Stimulated activated effector memory CD8-positive, alpha-beta T cell treated with anti-CD3 and anti-CD28 coated beads, Interleukin-12 subunit alpha, Interleukin-12 subunit beta, amount 100 ng/mL, for 72 hours (primary cell): Measurements from ENCODE around the gene UVSSA.
A peak's percentile ranks its signal among the peaks of the same experiment; 100 is the strongest.
"Not testable (repeated sequence)": the region's sequence is repeated elsewhere in the genome, so short reads cannot be mapped to it uniquely, and the experiment has no call there.

ENCODE experiments used
- ATAC-seq: fragments of 150-1000 bp; cut with Tn5 transposase; 2 replicates; pipeline ENCODE4 v1.10.0; 2021
- DNase-seq, 2 donors: peaks; one replicate each; pipeline ENCODE4 v3.0.0; 2021 to 2022; ENCODE audit warnings: low spot score in 2 of 2
- H3K27ac Mint-ChIP-seq: one replicate; pipeline ENCODE4 v1.8.0; 2022; ENCODE audit warnings: mild to moderate bottlenecking, mixed read lengths
- H3K36me3 Mint-ChIP-seq: one replicate; pipeline ENCODE4 v1.8.0; 2022; ENCODE audit warnings: mild to moderate bottlenecking, mixed read lengths
- H3K4me1 Mint-ChIP-seq: one replicate; pipeline ENCODE4 v1.8.0; 2022; ENCODE audit warnings: mixed read lengths
- H3K4me3 Mint-ChIP-seq: one replicate; pipeline ENCODE4 v1.8.0; 2022; ENCODE audit warnings: mild to moderate bottlenecking, mixed read lengths
- H3K9me3 Mint-ChIP-seq: one replicate; pipeline ENCODE4 v1.8.0; 2022; ENCODE audit warnings: mixed read lengths

UVSSA gene

GRCh38 chr4:1370321-1371124 is 23.5 kb downstream of the UVSSA start:
- ATAC-seq (no peak), DNase-seq (no peak)
- peak overlapping the region; percentile 30 for H3K27ac Mint-ChIP-seq
- H3K36me3 Mint-ChIP-seq, result peaks cover 6% of the 10 kb centered on the region
- H3K4me1 Mint-ChIP-seq, result peaks cover 5% of the 10 kb centered on the region
- H3K4me3 Mint-ChIP-seq, result no peak overlapping the region
- no peaks in the 10 kb centered on the region for H3K9me3 Mint-ChIP-seq

- no peaks in the 10 kb centered on the region for H3K9me3 Mint-ChIP-seq
- no peak for ATAC-seq
- peak overlapping the region; percentile 30 for H3K27ac Mint-ChIP-seq
- H3K4me1 Mint-ChIP-seq, result peaks cover 5% of the 10 kb centered on the region
- DNase-seq, result no peak
- peaks cover 6% of the 10 kb centered on the region for H3K36me3 Mint-ChIP-seq
- H3K4me3 Mint-ChIP-seq, result no peak overlapping the region
Observed at GRCh38 chr4:1371176-1372165, 24.5 kb downstream of the UVSSA start.

GRCh38 chr4:1372576-1372975 is 25.6 kb downstream of the UVSSA start:
- H3K4me3 Mint-ChIP-seq, result not testable (repeated sequence)

GRCh38 chr4:1373892-1374705 is 27.1 kb downstream of the UVSSA start:
- DNase-seq (no peak), ATAC-seq (no peak)
- no peaks in the 10 kb centered on the region for H3K9me3 Mint-ChIP-seq
- H3K36me3 Mint-ChIP-seq, result peaks cover 6% of the 10 kb centered on the region
- no peak overlapping the region for H3K4me3 Mint-ChIP-seq
- H3K4me1 Mint-ChIP-seq, result peaks cover 5% of the 10 kb centered on the region
- H3K27ac Mint-ChIP-seq, result no peak overlapping the region

More at GRCh38 chr4:1372576-1372975, 25.6 kb downstream of the UVSSA start:
- not testable (repeated sequence) for ATAC-seq, H3K36me3 Mint-ChIP-seq, H3K9me3 Mint-ChIP-seq, H3K27ac Mint-ChIP-seq, H3K4me1 Mint-ChIP-seq, DNase-seq

- H3K36me3 Mint-ChIP-seq, result peaks cover 6% of the 10 kb centered on the region
- no peak overlapping the region for H3K4me3 Mint-ChIP-seq
Observed at GRCh38 chr4:1374706-1375045, 27.7 kb downstream of the UVSSA start.

GRCh38 chr4:1375051-1375721 is 28.2 kb downstream of the UVSSA start:
- Mint-ChIP-seq H3K27ac (no peak overlapping the region), H3K4me3 (no peak overlapping the region), H3K4me1 (peaks cover 5% of the 10 kb centered on the region), H3K9me3 (no peaks in the 10 kb centered on the region), H3K36me3 (peaks cover 6% of the 10 kb centered on the region)
- ATAC-seq, result no peak
- DNase-seq, result no peak

More at GRCh38 chr4:1374706-1375045, 27.7 kb downstream of the UVSSA start:
- no peak overlapping the region for H3K27ac Mint-ChIP-seq
- H3K4me1 Mint-ChIP-seq, result peaks cover 5% of the 10 kb centered on the region
- H3K9me3 Mint-ChIP-seq, result no peaks in the 10 kb centered on the region
- ATAC-seq (no peak), DNase-seq (no peak)

- DNase-seq, result no peak
- H3K27ac Mint-ChIP-seq, result no peak overlapping the region
- H3K36me3 Mint-ChIP-seq, result peaks cover 6% of the 10 kb centered on the region
- H3K4me3 Mint-ChIP-seq, result no peak overlapping the region
- no peaks in the 10 kb centered on the region for H3K9me3 Mint-ChIP-seq
- H3K4me1 Mint-ChIP-seq, result peaks cover 3% of the 10 kb centered on the region
- ATAC-seq, result no peak
Observed at GRCh38 chr4:1375761-1376322, 28.8 kb downstream of the UVSSA start.

GRCh38 chr4:1376391-1376840 is 29.4 kb downstream of the UVSSA start:
- no peak overlapping the region for H3K4me3 Mint-ChIP-seq

GRCh38 chr4:1376841-1377605 is 30.0 kb downstream of the UVSSA start:
- Mint-ChIP-seq H3K27ac (no peak overlapping the region), H3K4me3 (no peak overlapping the region), H3K9me3 (no peaks in the 10 kb centered on the region), H3K4me1 (no peaks in the 10 kb centered on the region), H3K36me3 (peaks cover 6% of the 10 kb centered on the region)
- DNase-seq, result no peak
- ATAC-seq, result no peak

More at GRCh38 chr4:1376391-1376840, 29.4 kb downstream of the UVSSA start:
- Mint-ChIP-seq H3K9me3 (no peaks in the 10 kb centered on the region), H3K36me3 (peaks cover 6% of the 10 kb centered on the region), H3K27ac (no peak overlapping the region), H3K4me1 (no peaks in the 10 kb centered on the region)
- no peak for ATAC-seq
- DNase-seq, result no peak

GRCh38 chr4:1377606-1378261 is 30.7 kb downstream of the UVSSA start:
- ATAC-seq, result no peak
- Mint-ChIP-seq H3K4me1 (no peaks in the 10 kb centered on the region), H3K36me3 (peaks cover 6% of the 10 kb centered on the region), H3K27ac (no peak overlapping the region), H3K9me3 (no peaks in the 10 kb centered on the region), H3K4me3 (no peak overlapping the region)
- no peak for DNase-seq

- no peaks in the 10 kb centered on the region for H3K9me3 Mint-ChIP-seq
- DNase-seq (no peak), ATAC-seq (no peak)
- no peaks in the 10 kb centered on the region for H3K4me1 Mint-ChIP-seq
- no peak overlapping the region for H3K27ac Mint-ChIP-seq
- H3K36me3 Mint-ChIP-seq, result peaks cover 4% of the 10 kb centered on the region
- H3K4me3 Mint-ChIP-seq, result no peak overlapping the region
Observed at GRCh38 chr4:1378559-1379231, 31.7 kb downstream of the UVSSA start.

GRCh38 chr4:1379351-1379781 is 32.4 kb downstream of the UVSSA start:
- H3K36me3 Mint-ChIP-seq, result no peaks in the 10 kb centered on the region
- no peak for DNase-seq
- H3K4me1 Mint-ChIP-seq, result no peaks in the 10 kb centered on the region
- H3K4me3 Mint-ChIP-seq, result no peak overlapping the region
- no peaks in the 10 kb centered on the region for H3K9me3 Mint-ChIP-seq
- no peak overlapping the region for H3K27ac Mint-ChIP-seq
- ATAC-seq, result no peak
